ENCODE measurements around the gene DGKH. TPM values are rescaled to one million over a fixed set of nuclear protein-coding genes. Genes with fewer than 3 reads are reported as not detected.

The DGKH gene
- total and polyA plus RNA-seq, 2 experiments from 2014 or later, result 3.6 to 7.2 TPM

DNA sequence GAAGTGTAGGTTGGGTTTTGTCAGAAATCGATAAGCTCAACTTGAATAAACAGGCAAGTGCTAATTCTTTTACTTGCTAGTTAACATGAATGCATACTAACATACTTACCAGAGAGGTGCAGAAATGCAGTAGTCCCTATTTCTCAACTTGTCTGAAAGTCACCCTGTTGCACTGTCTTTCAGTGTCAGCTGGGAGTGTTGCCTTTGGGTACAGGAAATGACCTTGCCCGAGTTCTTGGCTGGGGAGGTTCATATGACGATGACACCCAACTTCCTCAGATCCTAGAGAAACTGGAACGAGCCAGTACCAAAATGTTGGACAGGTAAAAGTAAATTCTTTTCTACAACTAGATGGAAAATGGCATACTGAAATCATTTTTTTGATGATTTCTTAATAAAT is 120.0 kb downstream of the DGKH start:
- H3K4me2 ChIP-seq, result no peak overlapping the region
- TF ChIP-seq, protein P1, sequence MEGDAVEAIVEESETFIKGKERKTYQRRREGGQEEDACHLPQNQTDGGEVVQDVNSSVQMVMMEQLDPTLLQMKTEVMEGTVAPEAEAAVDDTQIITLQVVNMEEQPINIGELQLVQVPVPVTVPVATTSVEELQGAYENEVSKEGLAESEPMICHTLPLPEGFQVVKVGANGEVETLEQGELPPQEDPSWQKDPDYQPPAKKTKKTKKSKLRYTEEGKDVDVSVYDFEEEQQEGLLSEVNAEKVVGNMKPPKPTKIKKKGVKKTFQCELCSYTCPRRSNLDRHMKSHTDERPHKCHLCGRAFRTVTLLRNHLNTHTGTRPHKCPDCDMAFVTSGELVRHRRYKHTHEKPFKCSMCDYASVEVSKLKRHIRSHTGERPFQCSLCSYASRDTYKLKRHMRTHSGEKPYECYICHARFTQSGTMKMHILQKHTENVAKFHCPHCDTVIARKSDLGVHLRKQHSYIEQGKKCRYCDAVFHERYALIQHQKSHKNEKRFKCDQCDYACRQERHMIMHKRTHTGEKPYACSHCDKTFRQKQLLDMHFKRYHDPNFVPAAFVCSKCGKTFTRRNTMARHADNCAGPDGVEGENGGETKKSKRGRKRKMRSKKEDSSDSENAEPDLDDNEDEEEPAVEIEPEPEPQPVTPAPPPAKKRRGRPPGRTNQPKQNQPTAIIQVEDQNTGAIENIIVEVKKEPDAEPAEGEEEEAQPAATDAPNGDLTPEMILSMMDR (IDR thresholded peaks at IDR 0.05; ENCODE audit: poor library complexity), result no peak
- TF ChIP-seq EZH2 (IDR thresholded peaks at IDR 0.05; ENCODE audit: borderline replicate concordance) (no peak), EZH2phosphoT487 (IDR thresholded peaks at IDR 0.05; ENCODE audit: low read depth, severe bottlenecking, unreplicated experiment) (no peak)
- no peaks in the 10 kb centered on the region for H3K4me1 ChIP-seq (ENCODE audit: insufficient read depth)
- no peaks in the 10 kb centered on the region for H3K9me2 ChIP-seq (replicated peaks; ENCODE audit: insufficient read depth)
- H2AFZ ChIP-seq, result no peak overlapping the region
- no peak overlapping the region for H3K27ac ChIP-seq
- 98% methylated on average over 4 of the region's 4 CpGs for WGBS (ENCODE audit: low lambda C conversion rate, missing lambda C conversion rate)
- DNase-seq (ENCODE audit: low spot score), result no peak
- H4K20me1 ChIP-seq (ENCODE audit: insufficient read depth, poor library complexity, severe bottlenecking), result no peaks in the 10 kb centered on the region
- H3K9me3 ChIP-seq (ENCODE audit: low read depth), result no peaks in the 10 kb centered on the region
- no peaks in the 10 kb centered on the region for H3K79me2 ChIP-seq
- no peak overlapping the region for H3K4me3 ChIP-seq
- H3K27me3 ChIP-seq, result no peaks in the 10 kb centered on the region
- H3K36me3 ChIP-seq (replicated peaks; ENCODE audit: insufficient read depth, low read depth), result no peaks in the 10 kb centered on the region

DNA sequence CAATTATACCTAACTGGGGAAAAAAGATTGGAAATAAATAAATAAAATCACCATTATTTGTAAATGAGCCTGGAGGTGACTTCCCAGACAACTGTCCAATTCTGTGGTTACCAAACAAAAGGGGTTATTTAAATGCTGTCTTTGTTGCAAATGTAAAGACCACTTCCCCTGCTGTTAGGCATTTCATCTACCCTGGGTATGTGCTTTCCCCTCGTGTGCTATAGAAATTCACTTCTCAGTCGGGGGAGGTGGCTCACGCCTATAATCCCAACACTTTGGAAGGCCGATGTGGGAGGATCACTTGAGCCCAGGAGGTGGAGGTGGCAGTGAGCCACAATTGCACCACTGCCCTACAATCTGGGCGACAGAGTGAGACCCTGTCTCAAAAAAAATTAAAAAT is 121.6 kb downstream of the DGKH start:
- Histone ChIP-seq H3K27me3 (no peaks in the 10 kb centered on the region), H4K20me1 (ENCODE audit: insufficient read depth, poor library complexity, severe bottlenecking) (no peaks in the 10 kb centered on the region), H3K9me3 (ENCODE audit: low read depth) (no peaks in the 10 kb centered on the region), H3K9me2 (replicated peaks; ENCODE audit: insufficient read depth) (no peaks in the 10 kb centered on the region), H3K36me3 (replicated peaks; ENCODE audit: insufficient read depth, low read depth) (no peaks in the 10 kb centered on the region), H3K27ac (no peak overlapping the region), H3K4me2 (no peak overlapping the region), H3K4me3 (no peak overlapping the region), H3K4me1 (ENCODE audit: insufficient read depth) (no peaks in the 10 kb centered on the region), H3K79me2 (no peaks in the 10 kb centered on the region), H2AFZ (no peak overlapping the region)
- DNase-seq (ENCODE audit: low spot score), result no peak
- TF ChIP-seq, protein P1 (IDR thresholded peaks at IDR 0.05; ENCODE audit: poor library complexity), result no peak
- TF ChIP-seq EZH2 (IDR thresholded peaks at IDR 0.05; ENCODE audit: borderline replicate concordance), result no peak
- TF ChIP-seq EZH2phosphoT487 (IDR thresholded peaks at IDR 0.05; ENCODE audit: low read depth, severe bottlenecking, unreplicated experiment), result no peak
- 73% methylated on average over 5 of the region's 5 CpGs for WGBS (ENCODE audit: low lambda C conversion rate, missing lambda C conversion rate)

GRCh38 chr13:42173789-42174343 is 125.4 kb downstream of the DGKH start:
- 89% methylated on average over 4 of the region's 4 CpGs for WGBS (ENCODE audit: low lambda C conversion rate, missing lambda C conversion rate)
- Histone ChIP-seq H3K79me2 (no peaks in the 10 kb centered on the region), H3K4me2 (no peak overlapping the region), H4K20me1 (ENCODE audit: insufficient read depth, poor library complexity, severe bottlenecking) (no peaks in the 10 kb centered on the region), H3K36me3 (replicated peaks; ENCODE audit: insufficient read depth, low read depth) (no peaks in the 10 kb centered on the region), H3K9me2 (replicated peaks; ENCODE audit: insufficient read depth) (no peaks in the 10 kb centered on the region), H2AFZ (no peak overlapping the region), H3K4me3 (no peak overlapping the region), H3K4me1 (ENCODE audit: insufficient read depth) (no peaks in the 10 kb centered on the region), H3K9me3 (ENCODE audit: low read depth) (no peaks in the 10 kb centered on the region), H3K27me3 (no peaks in the 10 kb centered on the region), H3K27ac (peak overlapping the region; percentile 57)
- TF ChIP-seq, protein P1 (IDR thresholded peaks at IDR 0.05; ENCODE audit: poor library complexity), result no peak
- TF ChIP-seq EZH2 (IDR thresholded peaks at IDR 0.05; ENCODE audit: borderline replicate concordance) (no peak), EZH2phosphoT487 (IDR thresholded peaks at IDR 0.05; ENCODE audit: low read depth, severe bottlenecking, unreplicated experiment) (no peak)
- no peak for DNase-seq (ENCODE audit: low spot score)
